Measurements from ENCODE around the gene ARID5B.

The ARID5B gene

GRCh38 chr10:62059217-62059920, 157.9 kb downstream of the ARID5B start:
- H2BK5ac ChIP-seq (ENCODE audit: low read length) = no peak overlapping the region
- H4K8ac ChIP-seq (ENCODE audit: low read depth, low read length) = no peak overlapping the region
- no peak overlapping the region for H2BK120ac ChIP-seq (ENCODE audit: low read depth, low read length)
- DNase-seq (ENCODE audit: low spot score) = no peak
- no peak overlapping the region for H2AK5ac ChIP-seq (ENCODE audit: low read depth, low read length)
- H3K36me3 ChIP-seq (replicated peaks in 1 of 2; ENCODE audit: control insufficient read depth in 2 of 2, insufficient read depth in 2 of 2, low read length in 2 of 2) = peaks cover 0 to 52% of the 10 kb centered on the region in 2 donors
- H3K9ac ChIP-seq (ENCODE audit: low read depth, low read length, poor library complexity) = no peak overlapping the region
- no peak overlapping the region for H2BK15ac ChIP-seq (ENCODE audit: low read length)
- no peak overlapping the region for H3K18ac ChIP-seq (ENCODE audit: low read length)
- no peak overlapping the region for H3K4me3 ChIP-seq (ENCODE audit: low read length in 2 of 2)
- H3K9me3 ChIP-seq (replicated peaks in 1 of 2; ENCODE audit: control insufficient read depth in 2 of 2, insufficient read depth in 1 of 2, low read depth in 1 of 2, low read length in 2 of 2) = peaks cover 0 to 2% of the 10 kb centered on the region in 2 donors
- H2BK12ac ChIP-seq (ENCODE audit: low read length) = no peak overlapping the region
- H3K4ac ChIP-seq (ENCODE audit: low read length) = no peak overlapping the region
- H4K91ac ChIP-seq (ENCODE audit: low read depth, low read length, poor library complexity) = no peak overlapping the region
- WGBS, 2 donors (ENCODE audit: extremely low coverage in 2 of 2, insufficient read length in 2 of 2, insufficient replicate concordance in 1 of 2) = no CpG with 5 or more reads among the region's 4 CpGs
- H2AFZ ChIP-seq (ENCODE audit: low read length) = no peak overlapping the region
- no peaks in the 10 kb centered on the region for H3K27me3 ChIP-seq (ENCODE audit: control insufficient read depth in 3 of 3, insufficient read depth in 3 of 3, low read depth in 1 of 3, low read length in 3 of 3)
- no peak overlapping the region for H3K4me2 ChIP-seq (ENCODE audit: insufficient read depth, low read length, poor library complexity, severe bottlenecking)
- H3K14ac ChIP-seq (ENCODE audit: low read length) = no peak overlapping the region
- H3K79me1 ChIP-seq (ENCODE audit: low read depth, low read length) = no peaks in the 10 kb centered on the region
- no peak overlapping the region for H3K27ac ChIP-seq (replicated peaks; ENCODE audit: low read length)
- no peak overlapping the region for H3K23ac ChIP-seq (ENCODE audit: low read depth, low read length, poor library complexity)
- H3K4me1 ChIP-seq (ENCODE audit: control insufficient read depth in 2 of 2, insufficient read depth in 1 of 2, low read depth in 1 of 2, low read length in 2 of 2) = no peaks in the 10 kb centered on the region

- Histone ChIP-seq H2AFZ (ENCODE audit: low read length) (no peak overlapping the region), H3K4ac (ENCODE audit: low read length) (no peak overlapping the region), H2BK15ac (ENCODE audit: low read length) (no peak overlapping the region), H4K8ac (ENCODE audit: low read depth, low read length) (no peak overlapping the region), H3K9me3 (replicated peaks in 1 of 2; ENCODE audit: control insufficient read depth in 2 of 2, insufficient read depth in 1 of 2, low read depth in 1 of 2, low read length in 2 of 2) (peaks cover 0 to 2% of the 10 kb centered on the region in 2 donors), H4K91ac (ENCODE audit: low read depth, low read length, poor library complexity) (no peak overlapping the region), H2BK120ac (ENCODE audit: low read depth, low read length) (no peak overlapping the region), H2BK12ac (ENCODE audit: low read length) (no peak overlapping the region), H3K9ac (ENCODE audit: low read depth, low read length, poor library complexity) (no peak overlapping the region), H2AK5ac (ENCODE audit: low read depth, low read length) (no peak overlapping the region), H3K23ac (ENCODE audit: low read depth, low read length, poor library complexity) (no peak overlapping the region), H3K18ac (ENCODE audit: low read length) (no peak overlapping the region), H3K27me3 (ENCODE audit: control insufficient read depth in 3 of 3, insufficient read depth in 3 of 3, low read depth in 1 of 3, low read length in 3 of 3) (no peaks in the 10 kb centered on the region), H3K4me2 (ENCODE audit: insufficient read depth, low read length, poor library complexity, severe bottlenecking) (no peak overlapping the region), H3K4me1 (ENCODE audit: control insufficient read depth in 2 of 2, insufficient read depth in 1 of 2, low read depth in 1 of 2, low read length in 2 of 2) (no peaks in the 10 kb centered on the region), H2BK5ac (ENCODE audit: low read length) (no peak overlapping the region), H3K27ac (replicated peaks; ENCODE audit: low read length) (no peak overlapping the region), H3K4me3 (ENCODE audit: low read length in 2 of 2) (no peak overlapping the region), H3K14ac (ENCODE audit: low read length) (no peak overlapping the region), H3K79me1 (ENCODE audit: low read depth, low read length) (no peaks in the 10 kb centered on the region), H3K36me3 (replicated peaks in 1 of 2; ENCODE audit: control insufficient read depth in 2 of 2, insufficient read depth in 2 of 2, low read length in 2 of 2) (peaks cover 0 to 58% of the 10 kb centered on the region in 2 donors)
- DNase-seq (ENCODE audit: low spot score) = no peak
- no CpG with 5 or more reads among the region's 1 CpG for WGBS, 2 donors (ENCODE audit: extremely low coverage in 2 of 2, insufficient read length in 2 of 2, insufficient replicate concordance in 1 of 2)
Observed at GRCh38 chr10:62062028-62062427, 160.5 kb downstream of the ARID5B start.

- H3K9ac ChIP-seq (ENCODE audit: low read depth, low read length, poor library complexity) = no peak overlapping the region
- no peak overlapping the region for H3K27ac ChIP-seq (replicated peaks; ENCODE audit: low read length)
- no peak overlapping the region for H2BK15ac ChIP-seq (ENCODE audit: low read length)
- no peaks in the 10 kb centered on the region for H3K4me1 ChIP-seq (ENCODE audit: control insufficient read depth in 2 of 2, insufficient read depth in 1 of 2, low read depth in 1 of 2, low read length in 2 of 2)
- no peak overlapping the region for H3K23ac ChIP-seq (ENCODE audit: low read depth, low read length, poor library complexity)
- no CpG with 5 or more reads among the region's 4 CpGs for WGBS, 2 donors (ENCODE audit: extremely low coverage in 2 of 2, insufficient read length in 2 of 2, insufficient replicate concordance in 1 of 2)
- H2AK5ac ChIP-seq (ENCODE audit: low read depth, low read length) = no peak overlapping the region
- H3K18ac ChIP-seq (ENCODE audit: low read length) = no peak overlapping the region
- H3K36me3 ChIP-seq (replicated peaks in 1 of 2; ENCODE audit: control insufficient read depth in 2 of 2, insufficient read depth in 2 of 2, low read length in 2 of 2) = peaks cover 0 to 49% of the 10 kb centered on the region in 2 donors
- H3K27me3 ChIP-seq (ENCODE audit: control insufficient read depth in 3 of 3, insufficient read depth in 3 of 3, low read depth in 1 of 3, low read length in 3 of 3) = no peaks in the 10 kb centered on the region
- no peak overlapping the region for H2AFZ ChIP-seq (ENCODE audit: low read length)
- no peak for DNase-seq (ENCODE audit: low spot score)
- H4K91ac ChIP-seq (ENCODE audit: low read depth, low read length, poor library complexity) = no peak overlapping the region
- no peak overlapping the region for H2BK5ac ChIP-seq (ENCODE audit: low read length)
- H3K14ac ChIP-seq (ENCODE audit: low read length) = no peak overlapping the region
- no peak overlapping the region for H2BK12ac ChIP-seq (ENCODE audit: low read length)
- H3K4me2 ChIP-seq (ENCODE audit: insufficient read depth, low read length, poor library complexity, severe bottlenecking) = no peak overlapping the region
- H3K9me3 ChIP-seq (replicated peaks in 1 of 2; ENCODE audit: control insufficient read depth in 2 of 2, insufficient read depth in 1 of 2, low read depth in 1 of 2, low read length in 2 of 2) = peaks cover 0 to 2% of the 10 kb centered on the region in 2 donors
- no peak overlapping the region for H3K4ac ChIP-seq (ENCODE audit: low read length)
- no peaks in the 10 kb centered on the region for H3K79me1 ChIP-seq (ENCODE audit: low read depth, low read length)
- no peak overlapping the region for H4K8ac ChIP-seq (ENCODE audit: low read depth, low read length)
- H2BK120ac ChIP-seq (ENCODE audit: low read depth, low read length) = no peak overlapping the region
- H3K4me3 ChIP-seq (ENCODE audit: low read length in 2 of 2) = no peak overlapping the region
Observed at GRCh38 chr10:62062752-62063512, 161.4 kb downstream of the ARID5B start.

GRCh38 chr10:62063795-62064472, 162.4 kb downstream of the ARID5B start:
- Histone ChIP-seq H2BK15ac (ENCODE audit: low read length) (no peak overlapping the region), H2AK5ac (ENCODE audit: low read depth, low read length) (no peak overlapping the region), H3K9me3 (replicated peaks in 1 of 2; ENCODE audit: control insufficient read depth in 2 of 2, insufficient read depth in 1 of 2, low read depth in 1 of 2, low read length in 2 of 2) (peaks cover 0 to 2% of the 10 kb centered on the region in 2 donors), H4K91ac (ENCODE audit: low read depth, low read length, poor library complexity) (no peak overlapping the region), H3K79me1 (ENCODE audit: low read depth, low read length) (no peaks in the 10 kb centered on the region), H2BK5ac (ENCODE audit: low read length) (no peak overlapping the region), H4K8ac (ENCODE audit: low read depth, low read length) (no peak overlapping the region), H2BK12ac (ENCODE audit: low read length) (no peak overlapping the region), H3K27me3 (ENCODE audit: control insufficient read depth in 3 of 3, insufficient read depth in 3 of 3, low read depth in 1 of 3, low read length in 3 of 3) (no peaks in the 10 kb centered on the region), H3K27ac (replicated peaks; ENCODE audit: low read length) (no peak overlapping the region), H2BK120ac (ENCODE audit: low read depth, low read length) (no peak overlapping the region), H3K23ac (ENCODE audit: low read depth, low read length, poor library complexity) (no peak overlapping the region), H2AFZ (ENCODE audit: low read length) (no peak overlapping the region), H3K4me1 (ENCODE audit: control insufficient read depth in 2 of 2, insufficient read depth in 1 of 2, low read depth in 1 of 2, low read length in 2 of 2) (no peaks in the 10 kb centered on the region), H3K36me3 (replicated peaks in 1 of 2; ENCODE audit: control insufficient read depth in 2 of 2, insufficient read depth in 2 of 2, low read length in 2 of 2) (peaks cover 0 to 39% of the 10 kb centered on the region in 2 donors), H3K9ac (ENCODE audit: low read depth, low read length, poor library complexity) (no peak overlapping the region), H3K14ac (ENCODE audit: low read length) (no peak overlapping the region), H3K18ac (ENCODE audit: low read length) (no peak overlapping the region), H3K4ac (ENCODE audit: low read length) (no peak overlapping the region), H3K4me2 (ENCODE audit: insufficient read depth, low read length, poor library complexity, severe bottlenecking) (no peak overlapping the region), H3K4me3 (ENCODE audit: low read length in 2 of 2) (no peak overlapping the region)
- no CpG with 5 or more reads among the region's 3 CpGs for WGBS, 2 donors (ENCODE audit: extremely low coverage in 2 of 2, insufficient read length in 2 of 2, insufficient replicate concordance in 1 of 2)
- DNase-seq (ENCODE audit: low spot score) = no peak
